ENCODE results near the gene ETV3. TPM values are rescaled to one million over a fixed set of nuclear protein-coding genes. Genes with fewer than 3 reads are reported as not detected.

The ETV3 gene
- total and polyA plus RNA-seq, 10 of the 15 experiments (the other 5 are each of a cell fraction or from before 2014, with no cell fraction given), result 1.7 to 13.8 (median 7.2) TPM

DNA sequence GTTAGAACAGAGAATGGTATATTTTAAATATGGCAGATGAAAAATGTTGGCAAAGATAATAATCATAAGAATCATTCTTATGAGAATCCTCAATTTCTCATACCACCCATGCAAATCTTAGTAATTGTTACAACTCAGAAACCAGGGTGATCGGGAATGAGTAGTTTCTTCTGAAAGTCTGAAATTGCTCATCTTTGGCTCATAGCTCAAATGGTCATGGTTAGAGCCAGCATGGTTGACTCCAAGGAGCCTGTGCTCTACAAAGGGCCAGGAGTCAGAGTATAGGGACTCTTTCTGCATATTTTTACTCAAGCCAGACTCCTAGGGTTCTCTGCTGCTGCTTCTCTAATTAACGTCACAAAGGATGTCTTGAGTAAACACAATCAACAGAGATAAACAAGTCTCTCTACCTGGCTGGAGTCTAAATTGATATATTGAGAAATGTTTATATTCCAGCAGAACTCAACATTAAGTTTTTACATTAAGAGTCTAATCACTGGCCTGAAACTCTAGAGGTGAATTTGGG lies 1.9 kb upstream of the ETV3 start:
- Histone ChIP-seq H3K4me2 (ENCODE audit: control insufficient read depth, insufficient read depth) (no peak overlapping the region), H3K9ac (ENCODE audit: control insufficient read depth, insufficient read depth, low read length) (no peak overlapping the region), H3K36me3 (ENCODE audit: control insufficient read depth in 2 of 2, insufficient read depth in 2 of 2, low read length in 1 of 2) (no peaks in the 10 kb centered on the region), H3K9me3 (replicated peaks; ENCODE audit: control insufficient read depth, insufficient read depth, low read length) (no peaks in the 10 kb centered on the region), H4K20me1 (ENCODE audit: control insufficient read depth, insufficient read depth) (no peaks in the 10 kb centered on the region; the same call in 1 of the 2 replicates), H3K4me3 (no peak overlapping the region), H3K27ac (ENCODE audit: control insufficient read depth, insufficient read depth) (no peak overlapping the region), H3K4me1 (ENCODE audit: control insufficient read depth, insufficient read depth, low read length) (peaks cover 13% of the 10 kb centered on the region; the same call in 1 of the 2 replicates), H2AFZ (ENCODE audit: control insufficient read depth, low read depth, low read length) (no peak overlapping the region), H3K27me3 (replicated peaks in 1 of 2; ENCODE audit: control insufficient read depth in 2 of 2, insufficient read depth in 2 of 2, low read length in 1 of 2) (no peaks in the 10 kb centered on the region), H3K79me2 (ENCODE audit: control insufficient read depth, insufficient read depth, low read length) (peaks cover 27% of the 10 kb centered on the region)
- no TSS peak for BruUV-seq (replicated peaks)
- ChIA-PET CTCF (interaction anchor here (1.2 to 4.3 kb wide), 4 partner anchors 8 to 50 kb away, joined by 3 to 46 read pairs (median 14); no protein-coding TSS in a partner anchor), POLR2A (interaction anchor here (0.7 to 3.0 kb wide), 4 partner anchors 9 to 33 kb away, joined by 3 to 10 read pairs (median 4); no protein-coding TSS in a partner anchor), SMC1A (ENCODE audit: uncharacterized antibody, unreplicated experiment) (interaction anchor here (1.6 to 8.3 kb wide), 3 partner anchors 15 to 50 kb away, joined by 4 to 65 read pairs (median 12); no protein-coding TSS in a partner anchor), RAD21 (ENCODE audit: unreplicated experiment) (interaction anchor here (1.0 to 5.7 kb wide), 5 partner anchors 8 to 50 kb away, joined by 4 to 54 read pairs (median 4); no protein-coding TSS in a partner anchor)
- in situ Hi-C loops (cut with MboI) (no loop called here), intact Hi-C loops (cut with micrococcal nuclease; ENCODE audit: unreplicated experiment) (no loop called here)
- WGBS (ENCODE audit: insufficient coverage, insufficient replicate concordance, low lambda C conversion rate, missing lambda C conversion rate), result 23% methylated on average over 2 of the region's 2 CpGs
- TF ChIP-seq CEBPB (IDR thresholded peaks at IDR 0.05; ENCODE audit: borderline replicate concordance in 1 of 2, low read depth in 2 of 2, low read length in 2 of 2) (no peak), NR2C2 (IDR thresholded peaks at IDR 0.05; ENCODE audit: borderline replicate concordance, control insufficient read depth, insufficient read length, low read depth) (no peak), SMAD5 (IDR thresholded peaks at IDR 0.05; ENCODE audit: low read depth) (no peak), IRF4 (IDR thresholded peaks at IDR 0.05; ENCODE audit: low read depth, low read length) (no peak), CHD1 (IDR thresholded peaks at IDR 0.05; ENCODE audit: low read depth, low read length) (no peak), CREM (IDR thresholded peaks at IDR 0.05; ENCODE audit: low read depth) (0 out of 2 replicates have a peak, but pooled peaks have one; percentile 4), NFIC (IDR thresholded peaks at IDR 0.05; ENCODE audit: low read depth, low read length) (no peak), JUNB (IDR thresholded peaks at IDR 0.05) (peak; percentile 39; the same call in 1 of the 2 replicates), MXI1 (IDR thresholded peaks at IDR 0.05; ENCODE audit: low read depth, low read length) (no peak)
- DNase-seq (ENCODE audit: low read depth, low spot score), result no peak
- no peak for FAIRE-seq
- ATAC-seq, result no peak

Data from GM12878 (cell line).